Endothelial cell of umbilical vein (primary cell): Measurements from ENCODE around the gene LOXL1.

Source experiments
- EZH2 ChIP-seq: IDR thresholded peaks from 2 replicates; pipeline ENCODE4 v1.6.1; 2012; ENCODE audit warnings: borderline replicate concordance, low read depth, mild to moderate bottlenecking, moderate library complexity, low read length, inconsistent platforms; ENCODE audit not compliant: severe bottlenecking
- POLR2A ChIP-seq: IDR thresholded peaks from 2 replicates; pipeline ENCODE4 v1.6.1; 2012; ENCODE audit warnings: low read depth, mild to moderate bottlenecking, control low read depth, low read length
- POLR2AphosphoS5 ChIP-seq: IDR thresholded peaks from 2 replicates; pipeline ENCODE4 v1.6.1; 2012; ENCODE audit warnings: low read depth, mild to moderate bottlenecking, control low read depth, low read length, moderate library complexity; ENCODE audit not compliant: insufficient read depth
- TF ChIP-seq, protein P1 (sequence below), 2 donors: IDR thresholded peaks; 1 replicate in 1 of 2; 2 replicates in 1 of 2; pipeline ENCODE4 v1.5.1; 2011; ENCODE audit warnings: low read length in 2 of 2, mild to moderate bottlenecking in 2 of 2, moderate library complexity in 2 of 2, control low read depth in 1 of 2, inconsistent platforms in 1 of 2, low read depth in 1 of 2; ENCODE audit not compliant: insufficient read depth in 1 of 2; ENCODE audit errors: extremely low read depth in 1 of 2

DNA sequence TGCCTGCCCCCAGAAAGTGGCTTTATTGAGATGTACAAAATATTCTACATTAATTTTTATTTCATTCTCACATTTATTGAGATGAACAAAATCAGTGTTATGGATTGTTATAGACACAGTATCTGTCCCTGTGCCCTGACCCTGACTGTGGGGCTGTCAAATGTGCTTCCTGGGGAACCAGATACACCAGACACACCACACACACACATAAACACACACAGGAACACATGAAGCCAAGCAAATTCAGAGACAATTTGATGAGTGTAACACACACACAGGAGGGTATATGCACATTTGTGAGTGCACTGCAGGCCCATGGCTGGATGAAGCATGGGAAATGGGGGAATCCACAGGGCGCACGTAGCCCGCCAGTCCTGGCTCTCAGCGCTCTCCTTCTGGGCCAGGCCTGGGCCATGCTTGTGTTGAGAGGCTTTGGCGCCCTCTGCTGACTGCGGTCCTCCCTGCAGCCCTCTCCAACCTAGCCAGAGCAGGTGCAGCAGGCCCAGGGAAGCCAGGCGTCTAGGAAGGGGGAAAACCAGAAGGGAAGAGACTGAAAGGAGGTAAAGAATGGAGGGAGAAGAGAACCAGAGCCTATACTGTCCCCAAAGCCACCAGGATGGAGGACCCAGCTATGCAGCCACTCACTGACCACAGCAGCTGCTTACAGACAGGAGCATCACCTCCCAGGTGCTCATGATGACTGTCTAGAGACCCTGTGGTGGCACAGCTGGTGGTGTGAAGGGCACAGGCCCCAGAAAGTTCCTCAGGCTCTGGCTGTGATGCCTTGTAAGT, 18.0 kb upstream of the LOXL1 start:
- TF ChIP-seq, protein P1, sequence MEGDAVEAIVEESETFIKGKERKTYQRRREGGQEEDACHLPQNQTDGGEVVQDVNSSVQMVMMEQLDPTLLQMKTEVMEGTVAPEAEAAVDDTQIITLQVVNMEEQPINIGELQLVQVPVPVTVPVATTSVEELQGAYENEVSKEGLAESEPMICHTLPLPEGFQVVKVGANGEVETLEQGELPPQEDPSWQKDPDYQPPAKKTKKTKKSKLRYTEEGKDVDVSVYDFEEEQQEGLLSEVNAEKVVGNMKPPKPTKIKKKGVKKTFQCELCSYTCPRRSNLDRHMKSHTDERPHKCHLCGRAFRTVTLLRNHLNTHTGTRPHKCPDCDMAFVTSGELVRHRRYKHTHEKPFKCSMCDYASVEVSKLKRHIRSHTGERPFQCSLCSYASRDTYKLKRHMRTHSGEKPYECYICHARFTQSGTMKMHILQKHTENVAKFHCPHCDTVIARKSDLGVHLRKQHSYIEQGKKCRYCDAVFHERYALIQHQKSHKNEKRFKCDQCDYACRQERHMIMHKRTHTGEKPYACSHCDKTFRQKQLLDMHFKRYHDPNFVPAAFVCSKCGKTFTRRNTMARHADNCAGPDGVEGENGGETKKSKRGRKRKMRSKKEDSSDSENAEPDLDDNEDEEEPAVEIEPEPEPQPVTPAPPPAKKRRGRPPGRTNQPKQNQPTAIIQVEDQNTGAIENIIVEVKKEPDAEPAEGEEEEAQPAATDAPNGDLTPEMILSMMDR (IDR thresholded peaks at IDR 0.05; ENCODE audit: extremely low read depth in 1 of 2, insufficient read depth in 1 of 2, low read depth in 1 of 2, low read length in 2 of 2) = peak; percentile 92 to 95
- TF ChIP-seq POLR2AphosphoS5 (no peak), EZH2 (no peak), POLR2A (no peak)
